OCI-LY7 (cell line): ENCODE measurements around the gene FGD5.

Experiments used
- CTCF ChIP-seq: fragments of 200-600 bp; sonication (generic); conservative IDR thresholded peaks from 2 replicates; pipeline ENCODE4 v1.5.1; 2014; ENCODE audit warnings: mild to moderate bottlenecking, antibody characterized with exemption, low read length, moderate library complexity, mixed read lengths
- EZH2phosphoT487 ChIP-seq: fragments of 200-600 bp; sonication (generic); IDR thresholded peaks from 2 replicates; pipeline ENCODE4 v1.6.1; 2018; ENCODE audit warnings: low read depth, borderline replicate concordance, mild to moderate bottlenecking, mixed run types, antibody characterized with exemption, low read length, moderate library complexity, mixed read lengths

GRCh38 chr3:14832975-14833722 is 14.4 kb downstream of the FGD5 start:
- TF ChIP-seq CTCF (no peak), EZH2phosphoT487 (no peak)
